Measurements from ENCODE around the gene KRTAP9-9.

KRTAP9-9 gene

DNA sequence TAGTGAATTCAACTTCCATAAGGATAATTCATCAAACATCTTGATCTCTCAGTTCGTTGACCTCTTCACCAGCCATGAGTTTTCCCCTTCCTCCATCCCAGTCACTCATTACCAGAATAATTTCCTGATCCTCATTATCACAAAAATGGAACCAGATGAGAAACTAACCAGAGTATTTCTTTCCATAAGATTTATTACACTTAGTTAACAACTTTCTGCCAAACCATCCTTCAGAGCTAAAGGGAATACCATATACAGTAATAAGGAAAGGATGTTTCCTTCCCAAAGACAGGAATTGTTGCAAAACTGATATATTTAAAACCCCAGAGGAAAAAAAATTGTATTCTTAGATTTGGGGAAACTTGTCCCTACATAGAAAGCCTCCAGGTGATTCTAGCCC, 38.8 kb downstream of the KRTAP9-9 start:
- no peak for DNase-seq
- TF ChIP-seq POLR2A (IDR thresholded peaks at IDR 0.05; ENCODE audit: low read length) (no peak), GATA1 (IDR thresholded peaks at IDR 0.05; ENCODE audit: low read depth, low read length) (no peak)

DNA sequence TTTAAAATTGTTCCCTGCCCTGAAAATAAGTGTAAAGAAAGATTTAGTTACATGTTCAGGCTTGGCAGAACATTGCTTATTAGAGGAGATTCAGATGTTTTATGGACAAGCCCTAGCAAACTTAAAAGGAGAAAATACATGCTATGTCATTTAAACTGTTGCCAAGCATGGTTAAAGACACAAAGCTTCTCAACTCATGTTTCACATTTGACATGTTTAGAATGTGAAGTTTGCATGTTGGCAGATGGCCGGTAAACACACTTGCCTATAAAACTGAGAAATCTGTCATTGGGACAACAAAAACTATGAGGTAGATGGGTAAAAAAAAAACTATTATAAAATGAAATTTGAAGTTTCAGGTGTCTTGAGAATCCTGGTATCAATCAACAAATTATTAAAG, 41.7 kb downstream of the KRTAP9-9 start:
- no peak for DNase-seq
- TF ChIP-seq POLR2A (IDR thresholded peaks at IDR 0.05; ENCODE audit: low read length) = no peak
- TF ChIP-seq GATA1 (IDR thresholded peaks at IDR 0.05; ENCODE audit: low read depth, low read length) = no peak

DNA sequence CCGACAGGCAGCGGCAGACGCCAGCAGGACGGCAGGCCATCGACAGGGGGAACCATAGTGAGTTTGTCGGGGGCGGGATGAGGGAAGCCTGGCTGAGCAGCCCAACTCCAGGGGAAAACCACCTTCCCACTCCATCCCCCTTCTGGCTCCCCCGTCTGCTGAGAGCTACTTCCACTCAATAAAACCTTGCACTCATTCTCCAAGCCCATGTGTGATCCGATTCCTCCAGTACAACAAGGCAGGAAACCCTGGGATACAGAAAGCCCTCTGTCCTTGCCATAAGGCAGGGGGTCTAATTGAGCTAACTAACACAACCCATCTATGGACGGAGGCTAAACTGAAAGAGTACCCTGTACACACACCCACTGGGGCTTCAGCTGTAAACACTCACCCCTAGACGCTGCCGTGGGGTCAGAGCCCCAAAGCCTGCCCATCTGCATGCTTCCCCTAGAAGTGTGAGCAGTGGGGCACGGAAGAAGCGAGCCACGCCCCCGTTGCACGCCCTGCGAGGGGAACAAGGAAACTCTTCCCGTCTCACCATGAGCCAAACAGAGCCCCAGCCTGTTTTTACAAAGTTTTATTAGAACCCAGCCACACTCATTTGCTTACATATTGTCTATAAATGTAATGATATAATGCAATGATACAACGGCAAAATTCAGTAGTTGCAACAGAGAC, 43.4 kb downstream of the KRTAP9-9 start:
- no peak for DNase-seq

DNA sequence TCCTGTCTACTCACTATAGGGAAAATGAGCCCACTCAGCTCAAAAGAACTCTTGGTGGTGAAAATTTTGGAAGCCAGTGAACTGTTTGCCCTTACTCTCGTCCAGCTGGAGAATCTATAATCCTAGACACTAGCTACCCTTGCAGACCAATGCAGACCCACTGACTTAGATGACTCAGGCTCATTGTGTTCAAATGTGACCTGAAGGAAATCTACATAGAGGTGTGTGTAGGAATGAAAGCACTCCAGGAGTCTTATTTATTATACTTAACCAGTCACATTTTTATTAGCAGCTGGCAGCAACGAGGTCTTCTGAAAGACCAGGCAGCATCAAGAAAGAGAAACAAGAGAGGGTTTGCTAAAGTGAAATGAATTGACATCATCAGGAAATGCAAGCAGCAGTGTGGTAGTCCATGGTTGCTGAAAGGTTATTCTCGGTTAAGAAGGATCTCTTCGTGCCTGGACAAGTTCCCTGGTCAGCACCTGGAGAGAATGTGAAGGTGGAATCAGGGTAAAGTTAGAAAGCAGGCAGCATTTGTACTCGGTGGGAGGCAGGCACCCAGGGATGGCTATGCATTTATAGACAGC, 46.1 kb downstream of the KRTAP9-9 start:
- no peak for DNase-seq
- TF ChIP-seq GATA1 (IDR thresholded peaks at IDR 0.05; ENCODE audit: low read depth, low read length) (no peak), POLR2A (IDR thresholded peaks at IDR 0.05; ENCODE audit: low read length) (no peak)

More for the DNA sequence above, 43.4 kb downstream of the KRTAP9-9 start:
- TF ChIP-seq POLR2A (IDR thresholded peaks at IDR 0.05; ENCODE audit: low read length) (no peak), GATA1 (IDR thresholded peaks at IDR 0.05; ENCODE audit: low read depth, low read length) (no peak)

DNA sequence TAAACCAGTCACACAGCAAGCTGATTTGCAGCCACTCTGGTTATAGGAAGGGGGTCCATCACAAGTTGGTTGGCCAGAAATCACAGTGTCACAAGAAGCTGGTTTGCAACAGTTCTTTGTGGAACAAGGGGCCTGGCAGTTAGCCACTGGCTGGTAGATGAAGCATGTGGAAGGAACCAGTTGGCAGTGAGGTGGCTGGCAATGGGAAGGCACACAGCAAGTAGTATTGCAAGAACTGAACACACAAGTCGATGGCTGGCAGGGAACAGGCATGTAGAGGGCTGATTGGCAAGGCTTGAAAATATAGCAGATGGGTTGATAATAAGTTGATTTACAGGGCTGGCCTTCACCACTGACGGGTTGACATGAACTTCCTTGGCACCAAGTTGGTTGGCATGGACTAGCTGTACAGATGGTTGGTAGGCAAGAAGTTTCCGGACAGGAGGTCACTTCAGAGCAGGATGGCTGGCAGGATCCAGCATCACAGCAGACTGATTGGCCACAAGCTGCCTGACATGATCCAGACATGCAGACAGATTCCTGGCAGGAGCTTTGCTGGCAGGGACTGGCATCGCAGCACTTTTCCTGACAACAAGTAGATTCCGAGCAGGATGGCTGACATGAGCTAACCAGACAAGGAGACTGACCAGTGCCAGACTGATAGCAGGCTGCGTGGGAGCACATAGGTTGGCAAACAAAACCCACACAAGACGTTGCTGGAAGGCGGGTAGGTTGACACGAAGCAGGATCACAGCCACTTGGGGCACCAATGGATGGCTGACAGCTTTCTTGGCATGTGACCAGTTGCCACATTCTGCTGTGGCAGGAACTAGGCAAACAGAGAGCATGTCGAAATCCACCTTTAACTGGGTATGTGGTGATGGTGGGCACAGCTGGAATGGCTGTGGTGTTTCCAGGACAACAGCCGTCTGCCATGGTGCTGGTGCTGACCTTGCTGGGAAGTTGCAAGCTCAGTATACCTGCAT, 47.0 kb downstream of the KRTAP9-9 start, which contains the start of gene KRTAP29-1:
TSS of gene KRTAP29-1 (minus strand) at position 936 of the 986 bp plus-strand sequence. CDS start at position 936, 0 bp downstream.
- no peak for TF ChIP-seq GATA1 (IDR thresholded peaks at IDR 0.05; ENCODE audit: low read depth, low read length)
- no peak for TF ChIP-seq POLR2A (IDR thresholded peaks at IDR 0.05; ENCODE audit: low read length)
- DNase-seq = no peak

DNA sequence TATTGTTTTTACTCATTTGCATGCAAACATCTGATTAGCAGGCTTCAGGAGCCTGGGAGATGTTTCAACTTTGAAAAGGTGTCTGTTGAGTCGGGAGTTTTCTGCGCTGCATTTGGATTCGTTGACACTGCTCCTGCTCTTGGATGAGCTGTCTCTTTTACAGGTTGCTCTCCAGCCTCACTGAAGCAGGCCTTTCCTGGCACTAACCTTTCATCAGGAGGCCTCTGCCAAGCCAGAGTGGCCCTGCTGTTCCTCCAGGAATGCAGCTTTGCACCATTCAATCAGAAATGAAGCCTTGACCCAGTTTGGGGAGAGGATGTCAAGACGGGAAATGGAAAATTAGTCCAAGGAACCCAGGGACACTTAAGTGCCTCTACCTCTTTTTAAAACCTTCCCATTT, 47.8 kb downstream of the KRTAP9-9 start:
- no peak for DNase-seq
- no peak for TF ChIP-seq GATA1 (IDR thresholded peaks at IDR 0.05; ENCODE audit: low read depth, low read length)
- no peak for TF ChIP-seq POLR2A (IDR thresholded peaks at IDR 0.05; ENCODE audit: low read length)

DNA sequence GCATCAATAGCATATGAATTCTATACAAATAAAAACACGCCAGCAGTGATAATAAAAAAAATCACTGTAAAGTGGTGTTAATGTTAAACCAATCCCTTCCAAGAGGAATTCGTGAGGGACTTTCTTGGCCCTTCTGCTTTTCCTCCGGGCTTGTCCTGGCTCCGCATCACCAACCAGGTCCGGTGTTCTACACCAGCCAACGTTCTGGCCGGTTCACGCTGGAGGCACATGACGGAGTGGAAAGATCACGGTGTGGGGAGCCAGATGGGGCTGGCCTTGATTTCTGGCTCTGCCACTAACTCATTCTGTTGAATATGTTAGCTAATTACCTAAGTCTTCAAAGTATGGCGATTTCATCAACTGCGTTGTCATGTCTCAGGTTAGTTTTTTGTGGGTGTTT, 48.9 kb downstream of the KRTAP9-9 start:
- no peak for DNase-seq
- TF ChIP-seq GATA1 (IDR thresholded peaks at IDR 0.05; ENCODE audit: low read depth, low read length) = no peak
- no peak for TF ChIP-seq POLR2A (IDR thresholded peaks at IDR 0.05; ENCODE audit: low read length)

All from erythroblast (primary cell).